ENCODE data around the gene CAMK2N1. TPM values are rescaled to one million over a fixed set of nuclear protein-coding genes. Genes with fewer than 3 reads are reported as not detected.

CAMK2N1 gene
- total RNA-seq (ENCODE audit: unreplicated experiment): 120 TPM
- long read RNA-seq, transcript CAMK2N1-201 (2 exons, 2,336 nt): major isoform, 6 of 18 reads
- long read RNA-seq, partial matches to known transcripts: 10 of 18 reads
- long read RNA-seq, other reads (novel, unspliced or antisense): 0 of 18 reads

DNA sequence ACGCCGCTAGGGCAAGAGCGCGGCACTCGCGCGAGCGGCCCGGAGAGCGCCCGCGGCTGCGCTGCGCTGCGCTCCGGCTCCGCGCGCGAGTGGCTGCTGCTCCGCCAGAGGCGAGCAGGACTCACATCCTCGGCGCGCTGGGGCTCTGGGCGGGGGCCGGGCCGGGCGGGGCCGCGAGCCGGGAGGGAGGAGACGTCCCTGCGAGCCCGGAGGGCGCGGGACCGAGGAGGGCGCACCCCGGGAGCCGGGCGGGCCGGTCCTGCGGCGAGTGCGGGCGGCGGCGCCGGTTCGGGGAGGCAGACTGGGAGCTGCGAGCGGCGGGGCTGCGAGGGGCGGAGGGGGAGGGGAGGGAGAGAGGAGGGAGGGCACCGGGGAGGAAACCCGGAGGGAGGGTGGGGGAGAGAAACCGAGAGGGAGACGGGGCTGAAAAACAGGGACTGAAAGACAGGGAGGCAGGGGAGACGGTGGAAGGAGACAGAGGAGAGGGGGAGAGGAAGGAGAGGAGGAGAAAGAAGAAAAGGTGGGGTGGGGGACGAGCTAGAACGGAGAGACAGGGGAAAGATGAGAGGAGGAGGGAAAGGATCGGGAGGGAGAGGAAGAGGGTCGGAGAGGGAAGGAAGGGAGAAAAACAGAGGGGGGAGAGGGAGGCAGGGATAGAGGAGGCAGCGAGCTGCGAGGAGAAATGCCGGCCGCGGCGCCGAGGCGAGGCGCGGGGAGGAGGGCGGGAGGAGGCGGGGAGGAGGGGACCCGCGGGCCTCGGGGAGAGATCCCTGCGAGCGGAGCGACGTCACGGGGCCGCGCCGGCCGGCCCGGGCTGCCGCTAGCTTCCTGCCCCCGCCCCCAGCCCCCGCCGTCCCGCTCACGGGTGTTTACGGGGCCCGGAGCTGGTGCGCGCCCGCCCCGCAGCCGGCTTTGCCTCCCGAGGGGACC lies at the start of gene CAMK2N1:
Gene CAMK2N1, minus strand, starts transcription at position 684 of the 930 bp plus-strand sequence. CDS start 831 bp downstream, outside the sequence.
- Mint-ChIP-seq H3K27me3 (ENCODE audit: unreplicated experiment) (peaks cover 28% of the 10 kb centered on the region), H3K36me3 (ENCODE audit: unreplicated experiment) (no peaks in the 10 kb centered on the region), H3K4me3 (ENCODE audit: unreplicated experiment) (peak within 1 kb of the TSS; percentile 99), H3K9me3 (ENCODE audit: unreplicated experiment) (peaks cover 34% of the 10 kb centered on the region), H3K27ac (ENCODE audit: unreplicated experiment) (peak within 1 kb of the TSS; percentile 98), H3K4me1 (ENCODE audit: low read depth, unreplicated experiment) (peaks cover 29% of the 10 kb centered on the region)
- TF ChIP-seq, protein P1, sequence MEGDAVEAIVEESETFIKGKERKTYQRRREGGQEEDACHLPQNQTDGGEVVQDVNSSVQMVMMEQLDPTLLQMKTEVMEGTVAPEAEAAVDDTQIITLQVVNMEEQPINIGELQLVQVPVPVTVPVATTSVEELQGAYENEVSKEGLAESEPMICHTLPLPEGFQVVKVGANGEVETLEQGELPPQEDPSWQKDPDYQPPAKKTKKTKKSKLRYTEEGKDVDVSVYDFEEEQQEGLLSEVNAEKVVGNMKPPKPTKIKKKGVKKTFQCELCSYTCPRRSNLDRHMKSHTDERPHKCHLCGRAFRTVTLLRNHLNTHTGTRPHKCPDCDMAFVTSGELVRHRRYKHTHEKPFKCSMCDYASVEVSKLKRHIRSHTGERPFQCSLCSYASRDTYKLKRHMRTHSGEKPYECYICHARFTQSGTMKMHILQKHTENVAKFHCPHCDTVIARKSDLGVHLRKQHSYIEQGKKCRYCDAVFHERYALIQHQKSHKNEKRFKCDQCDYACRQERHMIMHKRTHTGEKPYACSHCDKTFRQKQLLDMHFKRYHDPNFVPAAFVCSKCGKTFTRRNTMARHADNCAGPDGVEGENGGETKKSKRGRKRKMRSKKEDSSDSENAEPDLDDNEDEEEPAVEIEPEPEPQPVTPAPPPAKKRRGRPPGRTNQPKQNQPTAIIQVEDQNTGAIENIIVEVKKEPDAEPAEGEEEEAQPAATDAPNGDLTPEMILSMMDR (IDR thresholded peaks at IDR 0.05; ENCODE audit: partially characterized antibody, unreplicated experiment): no peak
- peak; percentile 83 for DNase-seq

DNA sequence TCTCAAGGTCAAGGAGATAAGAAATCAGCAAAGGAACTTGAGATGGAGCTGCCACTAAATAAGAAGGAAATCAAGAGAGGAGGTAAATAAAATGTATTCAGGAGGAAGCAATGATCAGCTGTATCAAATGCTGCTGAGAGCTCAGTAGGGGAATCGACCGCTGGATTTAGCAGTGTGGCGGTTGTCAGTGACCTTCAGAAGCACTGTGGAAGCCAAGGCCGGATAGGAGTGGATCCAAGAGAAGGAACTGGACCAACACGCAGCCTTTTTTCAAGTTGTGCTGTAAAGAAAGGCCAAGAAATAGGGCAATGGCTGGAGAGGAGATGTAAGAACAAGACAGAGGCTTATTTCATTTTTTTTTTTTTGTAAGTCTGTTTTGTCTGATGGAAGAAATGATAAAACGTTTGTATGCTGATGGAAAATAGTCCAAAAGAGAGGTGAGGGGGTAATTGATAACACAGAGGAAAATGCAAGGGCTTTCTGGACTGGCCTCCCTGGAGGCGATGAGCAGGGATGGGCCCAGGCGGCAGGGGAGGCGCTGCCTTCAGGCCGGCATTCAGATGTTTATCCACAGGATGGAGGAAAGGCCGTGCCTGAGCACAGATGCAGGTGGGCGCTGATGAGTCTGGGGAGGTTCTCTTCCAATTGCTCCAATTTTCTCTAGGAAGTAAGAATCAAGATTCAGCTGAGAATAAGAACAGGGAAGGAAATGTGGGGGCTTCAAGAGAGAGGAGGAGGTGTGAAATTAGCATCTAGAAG lies 48.8 kb upstream of the CAMK2N1 start:
- Mint-ChIP-seq H3K4me1 (ENCODE audit: low read depth, unreplicated experiment) (no peaks in the 10 kb centered on the region), H3K27me3 (ENCODE audit: unreplicated experiment) (peaks cover 8% of the 10 kb centered on the region)
- TF ChIP-seq, protein P1 (IDR thresholded peaks at IDR 0.05; ENCODE audit: partially characterized antibody, unreplicated experiment): no peak

DNA sequence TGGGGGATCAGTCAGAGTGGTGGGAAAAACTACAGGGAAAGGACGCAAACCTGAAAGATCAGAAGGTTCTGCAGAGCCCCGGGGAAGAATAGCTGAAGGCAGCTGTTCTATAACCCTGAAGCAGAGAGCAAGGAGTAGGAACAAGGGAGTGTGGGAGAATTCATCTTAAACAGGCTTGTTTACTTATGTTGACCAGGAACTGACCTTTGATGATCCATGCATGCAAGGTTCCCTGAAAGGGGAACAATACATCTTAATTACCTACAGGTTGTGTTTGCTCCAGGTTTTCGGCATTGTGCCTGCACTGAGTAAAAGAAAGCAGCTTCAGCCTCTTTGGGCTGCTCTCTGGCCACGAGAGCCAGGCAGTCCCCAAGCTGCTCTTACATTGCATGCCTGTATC lies 47.6 kb upstream of the CAMK2N1 start:
- H3K27ac Mint-ChIP-seq (ENCODE audit: unreplicated experiment): no peak overlapping the region
- H3K27me3 Mint-ChIP-seq (ENCODE audit: unreplicated experiment): peaks cover 5% of the 10 kb centered on the region
- H3K36me3 Mint-ChIP-seq (ENCODE audit: unreplicated experiment): no peaks in the 10 kb centered on the region
- TF ChIP-seq, protein P1 (IDR thresholded peaks at IDR 0.05; ENCODE audit: partially characterized antibody, unreplicated experiment): no peak
- DNase-seq: no peak
- H3K4me1 Mint-ChIP-seq (ENCODE audit: low read depth, unreplicated experiment): no peaks in the 10 kb centered on the region
- no peak overlapping the region for H3K4me3 Mint-ChIP-seq (ENCODE audit: unreplicated experiment)
- H3K9me3 Mint-ChIP-seq (ENCODE audit: unreplicated experiment): no peaks in the 10 kb centered on the region

More for the DNA sequence above, 48.8 kb upstream of the CAMK2N1 start:
- H3K36me3 Mint-ChIP-seq (ENCODE audit: unreplicated experiment): no peaks in the 10 kb centered on the region
- no peaks in the 10 kb centered on the region for H3K9me3 Mint-ChIP-seq (ENCODE audit: unreplicated experiment)
- H3K27ac Mint-ChIP-seq (ENCODE audit: unreplicated experiment): no peak overlapping the region
- DNase-seq: no peak
- H3K4me3 Mint-ChIP-seq (ENCODE audit: unreplicated experiment): no peak overlapping the region

DNA sequence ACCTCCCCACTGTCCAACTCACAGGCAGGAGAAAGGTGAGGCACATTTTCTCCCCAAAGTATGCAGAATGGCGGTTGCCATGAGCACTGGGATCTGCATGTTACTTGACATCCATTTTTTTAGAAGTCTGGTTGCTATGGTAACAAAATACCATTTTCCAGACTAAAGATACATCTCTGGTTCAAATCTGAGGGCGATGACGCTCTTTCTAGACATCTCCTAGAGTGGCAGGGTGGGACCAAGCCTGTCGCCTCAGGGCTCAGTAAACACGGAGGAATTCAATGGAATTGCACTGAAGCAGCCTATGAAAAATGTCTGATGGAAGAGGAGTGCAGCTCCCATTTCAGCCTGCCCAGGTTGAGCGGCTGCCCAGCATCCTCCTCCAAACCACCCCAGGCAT lies 44.9 kb upstream of the CAMK2N1 start:
- Mint-ChIP-seq H3K27ac (ENCODE audit: unreplicated experiment) (no peak overlapping the region), H3K27me3 (ENCODE audit: unreplicated experiment) (peaks cover 5% of the 10 kb centered on the region), H3K9me3 (ENCODE audit: unreplicated experiment) (no peaks in the 10 kb centered on the region), H3K4me1 (ENCODE audit: low read depth, unreplicated experiment) (no peaks in the 10 kb centered on the region), H3K36me3 (ENCODE audit: unreplicated experiment) (no peaks in the 10 kb centered on the region), H3K4me3 (ENCODE audit: unreplicated experiment) (no peak overlapping the region)
- DNase-seq: no peak
- TF ChIP-seq, protein P1 (IDR thresholded peaks at IDR 0.05; ENCODE audit: partially characterized antibody, unreplicated experiment): no peak
